ENCODE data around the gene GAS7.
"Not testable (repeated sequence)": the region's sequence is repeated elsewhere in the genome, so short reads cannot be mapped to it uniquely, and the experiment has no call there.

GAS7 gene

DNA sequence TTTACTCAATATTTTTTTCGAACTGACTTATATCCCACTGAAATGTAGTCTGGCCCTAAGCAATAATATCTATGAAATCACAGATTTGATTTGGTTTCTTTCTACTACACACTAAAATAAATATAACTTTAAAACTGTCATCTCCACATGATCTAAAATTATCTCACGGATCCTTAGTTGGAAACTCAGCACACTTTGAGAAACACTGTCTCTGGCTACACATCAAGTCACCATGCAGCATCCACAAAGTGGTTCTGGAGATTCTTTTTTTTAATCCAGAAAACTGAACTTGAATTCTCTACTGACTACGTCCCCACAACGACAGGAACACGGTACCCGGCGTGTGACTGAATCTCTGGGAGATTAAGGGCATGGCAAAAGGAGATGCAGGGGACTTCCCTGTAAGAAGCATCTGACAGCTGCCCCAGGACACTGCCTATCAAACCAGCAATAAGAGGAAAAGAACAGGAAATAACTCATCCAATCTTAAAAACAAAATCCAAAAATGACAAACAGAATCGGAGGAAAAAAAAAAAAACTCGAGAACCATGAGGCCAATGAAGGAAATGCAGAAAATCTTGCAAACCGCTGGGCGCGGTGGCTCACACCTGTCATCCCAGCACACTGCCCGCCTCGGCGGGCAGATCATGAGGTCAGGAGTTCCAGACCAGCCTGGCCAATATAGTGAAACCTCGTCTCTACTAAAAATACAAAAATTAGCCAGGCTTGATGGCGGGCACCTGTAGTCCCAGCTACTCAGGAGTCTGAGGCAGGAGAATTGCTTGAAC lies 152.3 kb downstream of the GAS7 start:
- no peak for DNase-seq

DNA sequence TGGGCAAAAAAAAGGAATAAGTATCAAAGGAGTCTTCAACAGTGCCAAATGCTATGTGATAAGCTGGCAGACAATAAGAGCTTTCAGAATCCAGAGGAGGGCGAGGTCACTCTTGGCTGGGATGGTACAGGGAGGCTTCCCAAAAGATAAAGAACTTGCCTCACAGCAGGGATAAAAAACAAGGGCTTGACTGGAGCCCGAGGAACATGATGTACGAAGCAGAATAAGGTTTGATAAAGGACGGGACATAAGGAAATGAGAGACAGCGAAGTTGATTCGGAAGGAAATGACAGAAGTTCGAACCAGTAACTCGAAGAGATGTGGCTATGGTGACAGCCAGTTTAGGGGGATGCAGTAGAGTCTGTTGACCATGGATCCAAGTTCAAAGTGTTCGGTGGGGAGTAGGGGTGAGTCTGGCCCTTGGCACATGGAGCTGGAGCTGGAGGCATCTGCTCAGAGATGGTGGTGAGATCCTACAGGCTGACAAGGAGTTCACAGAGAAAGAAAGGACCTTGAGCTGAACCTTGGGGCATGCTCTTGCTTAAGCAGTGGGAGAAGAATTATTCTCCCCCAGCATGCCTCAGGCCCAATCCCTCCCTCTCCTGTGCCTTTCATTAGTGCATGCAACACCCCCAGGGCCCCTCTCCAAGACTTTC lies 155.7 kb downstream of the GAS7 start:
- DNase-seq: no peak

DNA sequence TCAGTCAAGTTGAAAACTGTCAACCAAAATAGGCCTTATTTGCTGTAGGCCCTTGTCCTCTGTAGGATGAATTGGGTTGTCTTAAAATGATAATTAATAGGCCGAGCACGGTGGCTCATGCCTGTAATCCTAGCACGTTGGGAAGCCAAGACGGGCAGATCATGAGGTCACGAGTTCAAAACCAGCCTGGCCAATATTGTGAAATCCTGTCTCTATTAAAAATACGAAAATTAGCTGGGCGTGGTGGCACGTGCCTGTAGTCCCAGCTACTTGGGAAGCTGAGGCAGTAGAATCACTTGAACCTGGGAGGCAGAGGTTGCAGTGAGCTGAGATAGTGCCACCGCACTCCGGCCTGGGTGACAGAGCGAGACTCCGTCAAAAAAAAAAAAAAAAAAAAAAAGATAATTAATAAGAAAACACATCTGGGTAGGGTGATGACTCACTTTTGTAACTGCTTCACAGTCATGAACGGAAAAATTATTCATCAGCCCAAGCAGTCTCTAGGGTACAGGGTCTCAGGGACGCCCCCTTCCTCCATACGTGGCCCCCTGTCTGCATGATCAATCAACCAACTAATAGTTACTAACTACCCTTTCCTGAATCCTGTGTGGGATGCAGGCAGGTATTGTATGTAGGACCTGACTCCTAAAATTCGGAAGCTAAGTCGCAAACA lies 156.4 kb downstream of the GAS7 start:
- no peak for DNase-seq

DNA sequence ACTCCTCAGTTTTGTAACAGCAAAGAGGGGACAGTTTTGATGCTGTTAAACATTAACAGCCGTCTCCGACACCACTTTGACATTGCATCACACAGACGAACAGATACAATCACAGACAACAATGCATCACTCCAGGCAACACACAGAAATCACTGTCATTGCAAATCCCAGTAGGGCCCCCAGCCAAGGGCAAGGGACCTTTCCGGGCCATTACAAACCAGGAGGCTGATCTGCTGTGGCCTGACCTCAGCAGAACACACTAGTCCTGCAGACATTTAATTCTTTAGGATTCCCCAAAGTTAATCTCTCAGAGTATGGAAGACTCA lies 157.2 kb downstream of the GAS7 start:
- DNase-seq: no peak

DNA sequence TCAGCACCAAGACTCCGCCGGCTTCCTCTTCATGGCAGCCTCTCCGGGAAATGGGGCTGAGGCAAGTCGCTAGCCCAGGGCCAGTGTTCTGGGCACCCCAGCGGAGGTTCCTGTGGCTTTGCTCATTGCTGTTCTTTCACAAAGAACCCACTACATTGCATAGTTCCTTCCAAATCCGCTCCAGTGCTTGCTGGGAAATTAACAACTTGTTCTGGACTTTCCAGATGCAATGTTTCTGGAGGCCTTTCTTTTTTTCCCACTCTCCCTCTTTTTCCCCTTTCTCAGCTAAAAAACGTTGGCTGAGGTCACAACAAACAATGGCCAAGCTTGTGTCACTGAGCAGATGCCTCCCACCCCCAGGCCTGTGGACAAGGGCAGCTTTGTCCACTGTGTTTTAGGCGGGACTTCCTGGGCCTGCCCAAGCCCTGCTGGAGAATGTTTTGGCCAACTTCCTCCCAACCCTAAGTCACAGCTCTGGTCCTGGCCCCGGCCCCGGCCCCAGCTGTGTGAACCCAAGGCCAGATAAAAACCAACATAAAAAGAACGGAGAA lies 161.8 kb downstream of the GAS7 start:
- no peak for DNase-seq

DNA sequence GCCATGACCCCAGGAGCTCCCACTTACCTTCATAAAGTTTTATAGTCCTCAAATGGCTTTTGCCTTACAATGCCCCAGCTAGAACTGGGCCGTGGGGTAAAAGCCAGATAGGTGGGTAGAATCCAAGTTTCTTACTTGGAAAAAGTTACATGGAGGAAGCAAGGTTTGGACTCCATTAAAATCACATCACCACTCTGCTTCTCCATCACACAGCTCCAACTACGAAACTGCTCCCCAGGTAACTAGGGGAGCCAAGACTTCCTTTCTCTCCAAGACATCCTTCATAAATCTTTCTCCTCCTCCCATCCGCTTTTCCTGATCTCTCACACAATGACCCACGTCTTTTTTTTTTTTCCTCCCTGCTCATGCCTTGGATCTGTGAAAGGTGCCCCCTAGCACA lies 162.5 kb downstream of the GAS7 start:
- no peak for DNase-seq

DNA sequence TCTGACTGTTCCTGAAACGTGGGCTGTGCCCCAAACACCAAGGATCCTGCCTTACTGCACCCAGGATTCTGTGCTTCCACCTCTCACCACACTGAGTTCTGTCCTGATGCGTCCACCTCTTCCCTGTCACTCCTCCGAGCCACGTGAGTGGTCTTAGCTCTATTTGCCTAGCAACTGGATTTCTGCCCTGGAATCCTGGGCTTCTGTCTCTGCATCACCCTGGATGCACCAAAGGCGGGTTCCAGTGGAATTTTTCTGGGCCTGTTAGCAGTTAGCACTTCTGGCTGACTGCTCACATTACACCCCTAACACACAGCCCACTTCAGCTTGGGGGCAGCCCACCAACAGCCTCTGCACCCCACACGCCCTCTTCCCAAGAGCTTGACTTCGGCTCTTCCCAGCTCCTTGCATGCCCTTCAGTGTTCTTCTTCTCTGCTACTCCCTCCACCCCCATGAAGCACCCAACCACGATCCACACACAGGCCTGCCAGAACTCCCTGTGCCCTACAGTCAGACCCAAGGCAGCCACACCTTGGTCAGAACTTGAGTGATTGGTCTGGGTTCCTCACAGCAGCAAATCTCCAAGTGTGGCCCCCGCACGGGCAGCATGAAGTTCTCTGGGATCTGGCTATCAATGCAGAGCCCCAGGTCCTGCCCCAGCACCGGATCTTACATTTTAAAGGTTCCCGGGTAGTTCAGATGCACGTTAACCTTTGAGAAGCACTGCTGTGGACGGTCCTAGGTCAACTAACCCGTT lies 163.5 kb downstream of the GAS7 start:
- DNase-seq: no peak

DNA sequence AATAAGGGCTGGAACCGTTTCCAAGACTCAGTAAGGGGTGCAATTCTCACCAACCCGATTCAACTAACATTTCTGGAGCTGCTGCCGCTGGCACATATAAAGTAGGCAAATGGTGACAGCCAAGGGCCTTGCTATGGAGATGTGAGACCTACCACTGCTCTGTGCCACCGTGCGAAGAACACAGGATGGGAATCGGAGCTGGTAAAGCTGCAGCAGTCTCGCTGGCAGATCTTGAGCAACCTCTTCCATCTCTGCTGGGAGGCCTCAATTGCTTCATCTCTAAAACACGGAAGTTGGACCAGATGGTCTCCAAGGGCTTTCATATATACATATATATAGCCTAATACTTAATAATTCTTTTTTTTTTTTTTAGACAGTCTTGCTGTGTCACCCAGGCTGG lies 164.4 kb downstream of the GAS7 start:
- DNase-seq: no peak

DNA sequence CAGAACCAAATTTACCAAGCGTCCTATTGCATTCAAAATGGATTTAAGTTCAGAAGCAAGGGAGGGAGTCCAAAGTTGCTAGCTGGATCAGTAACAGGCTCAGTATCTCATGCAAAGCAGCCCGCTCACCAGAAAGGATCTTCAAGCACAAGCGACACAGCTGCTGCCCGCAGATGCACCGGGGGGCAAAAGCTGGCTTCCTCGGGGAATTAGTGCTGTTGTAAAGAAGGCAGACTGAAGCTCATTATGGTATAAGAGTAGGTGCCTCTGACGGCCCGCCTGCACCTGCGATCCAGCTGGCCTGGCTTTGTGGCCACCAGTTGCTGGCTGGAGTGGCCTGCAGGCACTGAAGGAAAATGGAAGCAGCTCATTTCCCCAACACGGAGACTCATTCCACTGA lies 165.0 kb downstream of the GAS7 start:
- DNase-seq: no peak

DNA sequence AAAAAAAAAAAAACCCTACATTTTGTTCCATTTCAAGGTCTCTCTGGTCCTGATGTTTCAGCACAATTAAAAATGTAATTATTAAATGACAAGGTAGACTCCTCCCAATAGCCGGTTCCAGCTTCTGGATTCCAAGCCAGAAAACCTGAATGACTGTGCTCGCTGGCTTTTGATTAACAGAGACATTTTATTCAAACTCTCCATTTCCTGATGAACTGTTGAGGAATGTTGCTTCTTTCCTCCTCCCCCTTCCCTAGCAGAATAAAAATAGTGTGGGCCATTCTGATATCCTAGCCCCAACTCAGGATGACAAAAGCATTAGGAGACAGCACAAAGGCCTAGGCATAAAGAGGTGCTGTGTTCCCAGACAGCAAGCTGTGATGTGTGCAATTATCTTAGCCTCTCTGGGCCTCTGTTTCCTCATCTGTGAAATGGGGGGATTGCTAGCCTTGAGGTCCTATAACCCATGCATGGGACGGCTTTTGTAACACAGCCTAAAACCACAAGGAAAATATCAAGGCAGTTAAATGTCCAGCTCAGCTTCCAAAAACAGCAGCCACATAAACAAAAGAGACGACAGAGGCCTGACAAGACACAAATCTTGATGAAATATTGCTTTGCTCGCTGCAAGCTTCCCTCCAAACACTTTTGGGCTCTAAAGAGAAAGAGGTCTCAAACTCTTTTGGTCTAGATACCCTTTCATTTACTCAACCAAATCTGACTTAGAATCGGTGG lies 166.1 kb downstream of the GAS7 start:
- no peak for DNase-seq

DNA sequence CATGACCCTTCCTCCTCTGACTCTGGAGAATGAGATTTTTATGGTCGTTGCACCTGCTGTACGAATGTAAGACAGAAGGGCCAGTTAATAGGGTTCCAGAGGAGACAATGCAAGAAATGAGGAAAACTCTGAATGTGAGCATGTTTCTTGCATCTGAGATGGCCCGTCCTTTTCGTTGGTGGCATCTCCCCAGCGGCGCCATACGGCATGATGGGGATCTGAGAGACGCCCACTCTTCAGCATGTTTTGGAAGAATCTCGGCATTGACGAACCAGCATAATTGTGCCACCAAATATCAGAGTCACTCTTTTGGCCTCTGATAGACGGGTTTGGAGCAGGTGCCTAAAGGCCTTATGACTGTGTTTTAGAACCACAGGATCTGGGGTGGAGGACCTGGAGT lies 166.8 kb downstream of the GAS7 start:
- no peak for DNase-seq

DNA sequence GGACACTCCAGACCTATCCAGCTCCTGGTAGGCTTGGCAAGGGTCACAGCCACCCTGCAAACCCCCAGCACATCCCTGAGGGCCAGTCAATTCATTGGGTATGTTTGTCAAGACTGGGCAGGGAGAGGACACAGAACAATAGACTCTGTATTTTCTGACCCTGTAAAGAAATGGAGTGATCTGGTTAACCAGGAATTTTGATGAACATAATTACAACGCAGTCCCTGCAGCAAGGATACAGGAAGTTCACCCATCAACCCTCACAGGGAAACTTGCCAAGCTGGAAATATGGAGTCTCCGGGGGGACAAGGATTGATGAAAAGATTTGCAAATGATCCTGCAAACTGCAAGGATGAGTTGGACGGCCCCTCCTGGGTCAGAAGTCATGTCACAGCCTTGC lies 167.3 kb downstream of the GAS7 start:
- no peak for DNase-seq

DNA sequence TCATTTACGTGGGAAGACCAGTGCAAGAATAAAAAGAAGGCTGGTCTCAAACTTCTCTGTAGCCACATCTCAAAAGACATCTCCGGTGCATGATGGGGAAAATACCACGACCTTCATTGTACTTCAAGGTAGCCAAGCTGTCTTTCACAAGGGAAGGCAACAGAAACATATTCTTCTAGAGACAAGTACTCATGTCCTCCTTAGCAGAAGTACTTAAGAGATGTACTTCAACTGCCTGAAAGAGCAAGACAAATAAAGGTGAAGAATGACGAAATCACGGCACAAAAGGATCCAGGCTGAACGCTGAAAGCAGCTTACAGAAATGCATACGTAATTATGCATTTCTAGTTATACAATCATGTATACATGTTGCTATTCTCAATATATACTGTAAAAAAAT lies 169.3 kb downstream of the GAS7 start:
- DNase-seq: no peak

DNA sequence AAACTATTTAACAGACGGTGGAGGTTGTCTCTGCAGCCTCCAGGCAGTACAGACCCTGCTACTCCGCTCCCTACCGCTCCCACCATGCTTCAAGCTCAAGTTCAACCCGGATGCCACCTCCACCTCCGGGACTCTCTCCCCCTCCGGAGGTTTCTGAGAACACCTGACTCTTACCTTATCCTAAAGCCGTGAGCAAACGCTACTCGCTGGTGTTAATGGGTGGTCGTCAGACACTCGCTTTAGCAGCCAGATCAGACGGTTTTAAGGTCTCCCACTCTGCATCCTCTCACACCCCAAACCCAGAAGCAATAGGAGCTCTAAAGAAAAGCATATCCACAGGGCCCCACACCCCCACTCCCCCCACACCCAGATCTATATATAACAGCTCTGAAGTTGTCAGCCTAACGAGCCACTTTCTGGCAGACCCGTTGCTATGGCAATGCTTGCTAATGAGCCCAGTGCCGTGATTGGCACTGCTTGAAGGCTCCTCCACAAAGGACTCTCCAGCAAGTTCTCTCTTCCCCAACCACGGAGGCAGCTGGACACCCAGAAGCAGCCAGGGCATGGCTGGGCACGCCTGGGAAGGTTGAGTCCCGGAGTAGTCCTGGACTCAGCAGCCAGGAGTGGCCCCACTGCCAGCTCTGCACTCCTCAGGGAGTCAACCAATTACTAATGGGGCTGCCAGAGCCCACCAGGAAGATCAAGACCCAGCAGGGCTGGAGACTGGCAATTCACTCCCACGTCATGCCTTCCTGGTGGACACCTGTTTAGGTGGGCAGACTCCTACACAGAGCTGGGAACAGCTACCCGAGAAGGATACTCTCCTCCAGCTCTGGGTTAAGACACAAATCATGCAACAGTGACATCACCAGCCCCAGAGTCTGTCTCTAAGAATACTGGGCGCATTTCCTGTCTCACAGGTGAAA lies 172.2 kb downstream of the GAS7 start:
- peak; percentile 15 for DNase-seq

DNA sequence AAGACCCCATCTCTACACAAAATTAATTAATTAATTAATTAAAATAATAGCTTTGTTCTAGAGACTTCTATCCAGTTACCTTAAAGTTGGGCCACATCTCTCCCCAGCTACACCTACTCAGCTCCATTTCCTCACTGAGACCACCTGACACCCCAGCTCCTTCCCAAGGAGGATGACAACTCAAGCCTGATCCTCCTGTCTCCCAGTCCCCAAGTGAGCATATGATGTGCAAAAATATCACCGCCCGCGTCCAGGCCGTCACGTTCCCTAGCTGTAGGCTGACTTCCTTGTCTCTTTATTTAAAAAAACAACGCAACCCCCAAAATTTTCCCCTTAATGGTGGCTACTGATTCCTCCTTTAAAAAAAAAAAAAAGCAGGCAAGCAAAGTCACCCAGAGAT lies 173.2 kb downstream of the GAS7 start:
- no peak for DNase-seq

DNA sequence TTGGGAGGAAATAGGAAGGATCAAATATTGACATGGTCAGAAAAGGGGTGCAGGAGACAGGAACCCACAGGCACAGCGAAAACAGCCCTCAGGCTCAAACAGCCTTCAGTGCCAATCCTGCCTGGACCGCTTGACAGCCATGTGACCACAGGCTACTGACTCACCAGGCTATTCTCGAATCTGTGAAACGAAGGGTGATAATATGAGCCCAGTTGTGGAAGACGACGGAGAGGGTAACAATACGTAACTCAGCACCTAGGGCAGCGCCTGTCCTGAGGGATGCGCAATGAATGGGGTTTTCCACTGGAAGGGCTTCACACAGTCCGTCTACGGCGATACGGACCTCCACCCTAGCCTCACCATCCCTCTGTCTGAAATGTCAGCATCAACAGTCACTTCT lies 176.0 kb downstream of the GAS7 start:
- no peak for DNase-seq

DNA sequence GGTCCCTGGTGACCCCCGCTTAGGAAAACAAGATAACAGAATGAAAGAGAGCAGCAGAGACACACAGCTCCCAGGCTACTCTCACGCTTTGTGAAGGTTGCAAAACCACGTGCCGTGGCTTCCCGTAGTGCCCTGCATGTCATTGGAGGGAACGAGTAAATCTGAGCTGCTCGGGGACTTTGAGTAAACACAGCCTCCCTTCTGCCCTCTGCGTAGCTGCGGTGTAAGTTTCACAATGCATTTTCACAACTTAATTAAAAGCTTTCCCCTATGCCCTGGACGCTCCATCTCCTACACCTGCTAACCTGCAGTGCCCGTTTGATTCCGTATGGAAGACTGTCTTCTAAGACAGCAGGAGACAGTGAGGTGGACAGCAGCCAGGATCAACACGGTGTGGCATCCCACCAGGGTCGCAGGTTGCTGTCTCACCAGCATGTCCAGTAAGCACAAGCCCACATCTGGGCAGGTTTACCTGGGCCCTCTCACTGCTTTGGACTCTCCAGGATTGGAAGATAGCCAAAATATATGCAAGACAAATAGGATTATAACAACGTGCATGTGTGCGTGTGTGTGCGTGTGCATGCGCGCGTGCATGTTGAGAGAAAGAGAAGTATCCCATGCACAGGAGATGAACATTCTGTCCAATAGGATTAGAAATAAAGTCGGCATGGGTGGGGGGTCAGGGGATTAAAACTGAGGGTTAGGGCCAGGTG lies 177.0 kb downstream of the GAS7 start:
- no peak for DNase-seq

DNA sequence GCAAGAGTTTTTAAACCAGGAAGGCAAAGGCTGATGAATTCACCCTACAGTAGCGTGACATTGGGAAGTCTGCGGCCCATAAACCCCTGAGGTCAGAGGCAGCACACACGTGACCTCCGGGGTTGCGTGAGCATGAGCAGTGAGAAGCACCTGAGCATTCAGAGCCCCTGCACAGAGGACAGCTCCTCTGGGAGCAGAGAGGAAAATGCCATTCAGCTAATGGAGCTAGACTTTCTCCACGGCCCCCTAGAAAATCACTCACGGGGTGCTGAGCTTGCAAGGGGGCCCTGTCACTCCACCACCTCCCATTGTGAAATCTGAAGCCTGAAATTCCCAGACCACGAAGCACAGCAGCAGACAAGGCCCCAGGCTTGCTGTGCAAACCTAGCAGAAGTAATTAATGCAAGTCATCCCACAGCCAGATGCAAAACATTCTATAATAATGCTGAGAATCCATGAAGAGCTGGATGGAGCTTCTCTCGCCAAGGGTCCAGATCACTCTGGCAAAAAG lies 178.4 kb downstream of the GAS7 start:
- no peak for DNase-seq

DNA sequence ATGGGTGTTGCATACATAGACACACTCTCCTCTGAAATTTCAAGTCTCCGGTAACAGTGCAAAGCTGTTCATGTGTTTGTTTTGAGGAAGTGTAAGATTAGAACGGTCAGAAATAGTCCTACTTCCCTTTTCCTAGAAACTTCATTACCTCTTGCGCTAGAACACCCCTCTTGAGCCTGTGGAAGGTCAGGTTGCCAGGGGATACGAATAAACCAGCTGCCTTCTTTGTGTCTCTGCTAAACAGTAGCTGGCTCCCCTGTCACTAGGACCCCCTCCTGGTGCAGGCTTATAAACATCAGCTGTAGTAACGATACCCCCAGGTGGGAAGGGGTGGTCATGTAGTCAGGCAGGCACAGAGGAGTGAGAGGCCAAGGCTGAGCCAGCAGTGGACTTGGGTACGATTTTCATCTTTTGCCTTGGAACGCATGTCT lies 179.9 kb downstream of the GAS7 start:
- DNase-seq: no peak

DNA sequence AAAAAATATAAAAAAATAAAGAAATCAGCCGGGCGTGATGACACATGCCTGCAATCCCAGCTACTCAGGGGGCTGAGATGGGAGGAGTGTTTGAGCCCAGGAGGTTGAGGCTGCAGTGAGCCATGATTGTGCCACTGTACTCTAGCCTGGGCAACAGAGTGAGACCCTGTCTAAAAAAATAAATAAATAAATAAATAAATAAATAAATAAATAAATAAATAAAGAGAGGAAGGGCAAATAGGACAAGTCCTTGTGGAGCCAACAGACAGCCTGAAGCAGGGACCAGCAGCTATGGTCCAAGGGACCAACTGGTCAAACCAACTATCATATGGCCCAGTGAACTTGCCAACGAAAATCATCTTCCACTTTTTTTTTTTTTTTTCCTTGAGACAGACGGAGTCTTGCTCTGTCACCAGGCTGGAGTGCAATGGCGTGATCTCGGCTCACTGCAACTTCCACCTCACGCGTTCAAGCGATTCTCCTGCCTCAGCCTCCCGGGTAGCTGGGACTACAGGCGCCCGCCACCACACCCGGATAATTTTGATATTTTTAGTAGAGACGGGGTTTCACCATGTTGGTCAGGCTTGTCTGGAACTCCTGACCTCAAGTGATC lies 181.3 kb downstream of the GAS7 start:
- not testable (repeated sequence) for DNase-seq

All from DMS79 treated with DMSO at 0.1 percent for 48 hours (cell line).